Gastrocnemius medialis (tissue), 4 donors: Measurements from ENCODE around the gene CHST10.
"Not testable (repeated sequence)": the region's sequence is repeated elsewhere in the genome, so short reads cannot be mapped to it uniquely, and the experiment has no call there.

Experiments used
- POLR2A ChIP-seq, 2 donors: fragments of 450-650 bp; IDR thresholded peaks; one replicate each; pipeline ENCODE4 v1.6.1; 2017; ENCODE audit warnings: antibody characterized with exemption in 2 of 2, mild to moderate bottlenecking in 2 of 2, moderate library complexity in 2 of 2
- TF ChIP-seq, protein P1 (sequence below), 5 experiments: fragments of 450-650 bp in 3 of 5; fragments of 200-600 bp in 2 of 5; sonication (generic) in 2 of 5; IDR thresholded peaks in 4 of 5; conservative IDR thresholded peaks in 1 of 5; 1 replicate in 4 of 5; 2 replicates in 1 of 5; pipeline ENCODE4 v1.5.1; 2016 to 2019; ENCODE audit warnings: antibody characterized with exemption in 5 of 5, mild to moderate bottlenecking in 3 of 5, moderate library complexity in 3 of 5

DNA sequence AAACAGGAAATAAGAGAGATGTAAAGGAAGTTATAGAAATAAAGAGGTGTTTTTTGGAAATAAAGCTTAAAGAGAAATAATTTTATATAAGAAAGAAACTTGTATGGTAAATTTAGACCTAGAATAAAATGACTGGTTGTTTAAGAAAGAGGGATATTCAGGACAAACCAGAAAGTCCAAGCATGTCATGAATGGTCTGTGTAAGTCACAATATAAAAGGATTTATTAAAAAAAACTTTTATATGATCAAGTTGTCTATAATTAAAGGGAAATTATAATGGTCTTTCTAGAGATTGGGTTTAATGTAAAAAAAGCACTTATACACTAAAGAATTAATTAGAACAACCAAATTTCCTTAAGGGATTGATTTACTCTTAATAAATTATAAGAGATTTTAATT, 38.9 kb upstream of the CHST10 start:
- TF ChIP-seq, protein P1, sequence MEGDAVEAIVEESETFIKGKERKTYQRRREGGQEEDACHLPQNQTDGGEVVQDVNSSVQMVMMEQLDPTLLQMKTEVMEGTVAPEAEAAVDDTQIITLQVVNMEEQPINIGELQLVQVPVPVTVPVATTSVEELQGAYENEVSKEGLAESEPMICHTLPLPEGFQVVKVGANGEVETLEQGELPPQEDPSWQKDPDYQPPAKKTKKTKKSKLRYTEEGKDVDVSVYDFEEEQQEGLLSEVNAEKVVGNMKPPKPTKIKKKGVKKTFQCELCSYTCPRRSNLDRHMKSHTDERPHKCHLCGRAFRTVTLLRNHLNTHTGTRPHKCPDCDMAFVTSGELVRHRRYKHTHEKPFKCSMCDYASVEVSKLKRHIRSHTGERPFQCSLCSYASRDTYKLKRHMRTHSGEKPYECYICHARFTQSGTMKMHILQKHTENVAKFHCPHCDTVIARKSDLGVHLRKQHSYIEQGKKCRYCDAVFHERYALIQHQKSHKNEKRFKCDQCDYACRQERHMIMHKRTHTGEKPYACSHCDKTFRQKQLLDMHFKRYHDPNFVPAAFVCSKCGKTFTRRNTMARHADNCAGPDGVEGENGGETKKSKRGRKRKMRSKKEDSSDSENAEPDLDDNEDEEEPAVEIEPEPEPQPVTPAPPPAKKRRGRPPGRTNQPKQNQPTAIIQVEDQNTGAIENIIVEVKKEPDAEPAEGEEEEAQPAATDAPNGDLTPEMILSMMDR (IDR thresholded peaks at IDR 0.05 in 4 of 5, conservative IDR thresholded peaks at IDR 0.05 in 1 of 5), result not testable (repeated sequence)
- TF ChIP-seq POLR2A (IDR thresholded peaks at IDR 0.05), result not testable (repeated sequence)
